GM18858 (cell line): ENCODE results near the gene FOXF2.

Experiments
- ATAC-seq: cut with Tn5 transposase; IDR thresholded peaks from one replicate; pipeline ENCODE4 v1.9.1; 2021; ENCODE audit not compliant: unreplicated experiment

Gene FOXF2

DNA sequence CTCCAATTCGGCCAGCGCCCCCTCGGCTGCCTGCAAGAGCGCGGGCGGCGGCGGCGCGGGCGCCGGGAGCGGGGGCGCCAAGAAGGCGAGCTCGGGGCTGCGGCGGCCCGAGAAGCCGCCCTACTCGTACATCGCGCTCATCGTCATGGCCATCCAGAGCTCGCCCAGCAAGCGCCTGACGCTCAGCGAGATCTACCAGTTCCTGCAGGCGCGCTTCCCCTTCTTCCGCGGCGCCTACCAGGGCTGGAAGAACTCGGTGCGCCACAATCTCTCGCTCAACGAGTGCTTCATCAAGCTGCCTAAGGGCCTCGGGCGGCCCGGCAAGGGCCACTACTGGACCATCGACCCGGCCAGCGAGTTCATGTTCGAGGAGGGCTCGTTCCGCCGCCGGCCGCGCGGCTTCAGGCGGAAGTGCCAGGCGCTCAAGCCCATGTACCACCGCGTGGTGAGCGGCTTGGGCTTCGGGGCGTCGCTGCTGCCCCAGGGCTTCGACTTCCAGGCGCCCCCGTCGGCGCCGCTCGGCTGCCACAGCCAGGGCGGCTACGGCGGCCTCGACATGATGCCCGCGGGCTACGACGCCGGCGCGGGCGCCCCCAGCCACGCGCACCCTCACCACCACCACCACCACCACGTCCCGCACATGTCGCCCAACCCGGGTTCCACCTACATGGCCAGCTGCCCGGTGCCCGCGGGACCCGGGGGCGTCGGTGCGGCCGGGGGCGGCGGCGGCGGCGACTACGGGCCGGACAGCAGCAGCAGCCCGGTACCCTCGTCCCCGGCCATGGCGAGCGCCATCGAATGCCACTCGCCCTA lies 963 bp downstream of the FOXF2 start:
- ATAC-seq: no peak

DNA sequence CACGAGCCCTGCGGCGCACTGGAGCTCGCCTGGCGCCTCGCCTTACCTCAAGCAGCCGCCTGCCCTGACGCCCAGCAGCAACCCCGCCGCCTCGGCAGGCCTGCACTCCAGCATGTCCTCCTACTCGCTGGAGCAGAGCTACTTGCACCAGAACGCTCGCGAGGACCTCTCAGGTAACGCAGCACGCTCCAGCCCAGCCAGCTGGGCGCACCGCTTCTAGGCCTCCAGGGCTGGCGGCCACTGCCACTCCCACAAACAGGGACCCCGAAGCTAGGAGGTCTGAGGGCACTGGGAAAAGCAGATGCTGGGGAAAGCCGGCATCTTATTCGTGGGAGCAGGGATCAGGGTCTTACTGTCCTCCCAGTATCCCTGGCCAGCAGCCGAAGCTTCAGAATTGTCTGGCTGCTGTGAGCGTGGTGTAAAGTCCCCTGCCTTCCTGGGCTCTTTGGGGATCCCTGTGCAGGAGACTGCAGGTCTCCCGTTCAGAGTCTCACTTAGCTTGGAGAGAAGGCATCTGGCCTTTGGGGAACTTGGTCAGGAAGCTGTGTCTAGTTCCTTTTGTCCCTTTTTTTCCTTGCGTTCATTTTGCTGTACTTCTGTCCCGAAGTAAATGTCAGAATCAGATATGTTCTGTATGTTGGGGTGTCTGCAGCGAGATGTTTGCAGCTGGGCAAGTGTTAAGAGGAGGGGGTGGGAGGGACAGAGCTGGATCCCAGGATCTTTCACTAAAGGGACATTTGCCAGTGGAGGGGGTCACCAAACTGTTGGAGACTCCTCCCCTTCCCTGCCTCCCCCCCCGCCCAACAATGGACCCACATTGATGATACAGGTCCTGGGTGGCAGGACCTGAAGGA lies 1.8 kb downstream of the FOXF2 start:
- no peak for ATAC-seq

DNA sequence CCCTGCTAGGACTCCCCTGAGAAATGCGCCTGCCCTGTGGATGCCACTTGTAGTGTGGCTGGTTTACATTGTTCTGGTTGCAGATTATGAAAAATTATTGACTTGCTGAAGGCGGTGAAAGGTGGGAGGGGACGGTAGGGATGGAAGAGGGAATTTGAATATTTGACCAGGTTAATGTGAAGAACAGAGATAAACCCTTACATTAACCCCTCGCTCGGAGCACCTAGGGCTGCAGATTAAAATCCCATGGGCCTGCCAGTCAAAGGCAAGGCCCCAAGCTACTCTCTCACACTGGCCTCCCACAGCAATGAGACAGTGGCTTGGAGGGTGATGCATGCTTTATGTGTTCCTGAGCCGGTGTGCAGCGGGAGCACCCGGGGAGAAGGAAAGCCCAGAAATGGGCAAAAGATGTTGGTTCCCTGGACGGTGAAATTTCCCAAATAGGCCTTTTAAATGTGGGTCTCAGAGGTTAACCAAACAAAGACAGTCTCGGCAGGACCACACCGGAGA lies 2.5 kb downstream of the FOXF2 start:
- no peak for ATAC-seq

DNA sequence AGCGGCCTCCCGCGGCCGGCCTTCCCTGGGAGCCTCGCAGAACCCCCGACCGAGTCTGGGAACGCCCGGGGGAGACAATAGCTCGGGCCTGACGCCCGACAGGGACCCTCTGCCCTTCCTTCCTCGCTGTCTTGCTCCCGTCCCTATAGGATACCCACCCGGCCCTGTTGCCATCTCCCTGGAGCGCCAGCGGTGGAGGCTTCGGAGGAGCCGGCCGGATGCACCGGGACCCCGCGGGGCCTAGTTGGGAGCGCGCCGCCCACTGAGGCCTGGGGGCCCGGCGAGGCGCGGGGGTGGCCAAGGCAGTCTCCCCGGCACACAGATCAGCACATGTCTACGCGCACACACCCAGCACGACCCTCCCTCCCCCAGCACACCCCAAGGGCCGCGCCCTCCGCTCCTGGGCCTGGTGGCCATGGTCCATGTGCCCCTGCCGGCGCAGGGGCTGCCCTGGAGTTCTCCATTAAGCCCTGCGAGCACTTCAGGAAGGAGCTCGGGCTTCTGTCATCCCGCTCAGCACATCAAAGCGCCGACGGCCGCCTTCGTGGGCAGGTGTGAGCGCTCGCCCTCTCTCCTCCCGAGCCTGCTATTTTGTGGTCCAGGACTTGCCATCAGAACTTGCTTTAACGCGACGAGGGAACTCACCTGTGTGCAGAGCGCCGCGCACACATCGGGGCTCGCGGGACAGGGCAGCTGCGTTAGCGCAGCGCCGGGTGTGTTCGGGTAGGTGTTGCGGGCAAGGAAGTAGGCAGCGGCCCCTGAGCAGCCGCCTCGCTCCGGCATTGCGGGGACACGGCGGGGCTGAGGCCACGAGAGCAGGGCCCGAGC lies 3.7 kb downstream of the FOXF2 start:
- no peak for ATAC-seq

DNA sequence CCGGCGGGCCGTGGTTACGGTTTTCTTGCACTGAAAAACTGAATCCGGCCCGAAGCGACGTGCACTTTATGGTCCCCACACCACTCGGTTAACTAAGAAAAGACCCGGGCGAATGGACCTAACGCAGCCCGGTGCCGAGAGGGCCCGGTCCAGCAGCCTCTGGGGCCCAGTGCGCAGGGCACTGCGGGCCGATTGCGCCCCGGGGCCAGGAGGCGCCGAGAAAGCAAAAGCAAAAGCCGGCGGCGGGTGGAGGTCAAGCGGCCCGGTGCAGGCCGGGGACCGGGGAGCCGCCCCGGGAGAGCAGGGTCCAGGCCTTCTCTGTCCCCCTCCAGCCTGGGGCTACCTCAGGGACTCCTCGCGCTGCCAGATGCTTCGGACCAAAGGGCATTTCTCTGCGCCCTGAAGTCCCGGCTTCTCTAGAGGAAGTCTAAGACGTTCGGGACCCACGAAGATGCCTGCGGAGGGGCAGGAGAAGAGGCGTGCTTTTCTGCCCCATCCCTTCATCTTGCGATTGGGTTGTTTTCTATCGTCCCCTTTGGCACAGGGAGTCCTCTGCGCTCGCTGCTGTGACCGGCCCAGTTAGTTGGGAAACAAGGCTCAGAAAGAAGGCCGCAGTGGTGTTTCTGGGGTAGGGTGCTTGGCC lies 4.4 kb downstream of the FOXF2 start:
- ATAC-seq: no peak

DNA sequence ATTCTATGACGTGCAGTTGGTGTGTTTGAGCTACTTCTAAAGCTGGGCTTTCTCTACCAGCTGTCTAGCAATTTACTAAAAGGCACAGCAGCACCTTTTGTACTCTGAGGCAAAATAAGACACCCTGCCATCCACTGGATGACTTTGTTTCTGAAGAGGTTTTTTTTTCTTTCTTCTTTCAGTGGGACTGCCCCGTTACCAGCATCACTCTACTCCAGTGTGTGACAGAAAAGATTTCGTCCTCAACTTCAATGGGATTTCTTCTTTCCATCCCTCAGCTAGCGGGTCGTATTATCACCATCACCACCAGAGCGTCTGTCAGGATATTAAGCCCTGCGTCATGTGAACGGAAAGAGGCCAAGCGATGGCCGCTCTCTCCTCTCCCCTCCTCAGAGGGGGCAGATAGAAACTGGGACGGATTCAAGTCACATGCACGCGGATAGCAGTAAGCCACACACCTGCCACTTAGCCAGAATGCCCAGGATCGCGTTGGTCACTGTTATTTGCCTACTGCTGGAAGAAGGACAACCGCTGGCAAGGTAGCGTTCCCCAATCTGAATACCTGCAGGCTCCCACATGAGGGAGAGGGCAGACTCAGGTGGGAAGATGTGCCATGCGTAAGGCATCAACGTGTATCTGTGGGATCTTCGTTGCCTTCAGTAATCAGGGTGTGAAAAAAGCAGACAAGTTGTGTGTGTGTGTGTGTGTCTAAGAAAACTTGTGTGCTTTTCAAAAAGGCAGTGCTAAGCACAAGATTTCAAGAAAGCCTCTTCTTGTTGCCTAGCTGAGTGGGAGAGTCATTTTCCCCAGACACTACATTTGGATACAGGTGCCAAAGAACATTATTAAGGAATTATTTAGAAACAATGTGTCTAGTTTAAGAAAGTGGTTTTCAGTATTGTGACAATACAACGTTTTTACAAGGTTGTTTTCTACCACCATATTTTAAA lies 5.4 kb downstream of the FOXF2 start:
- ATAC-seq: no peak

DNA sequence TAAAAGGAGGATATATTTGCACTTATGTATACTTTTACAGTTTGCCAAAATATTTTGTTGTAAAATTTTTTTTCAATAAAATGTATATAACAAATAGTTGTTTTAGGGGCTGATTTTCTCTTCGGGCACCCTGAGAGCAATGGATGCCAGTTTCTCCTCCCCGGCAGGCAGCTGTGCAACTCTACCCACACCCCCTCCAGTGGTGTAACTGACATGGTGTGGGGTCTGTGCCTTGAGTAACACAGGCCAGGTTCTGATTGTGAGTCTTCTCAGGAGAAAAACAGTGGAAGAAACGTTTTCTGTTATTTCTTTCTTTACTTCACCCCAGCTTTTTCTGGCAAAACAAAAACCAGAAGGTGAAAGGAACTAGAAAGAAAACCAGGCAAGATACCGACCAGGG lies 6.1 kb downstream of the FOXF2 start:
- ATAC-seq: no peak

DNA sequence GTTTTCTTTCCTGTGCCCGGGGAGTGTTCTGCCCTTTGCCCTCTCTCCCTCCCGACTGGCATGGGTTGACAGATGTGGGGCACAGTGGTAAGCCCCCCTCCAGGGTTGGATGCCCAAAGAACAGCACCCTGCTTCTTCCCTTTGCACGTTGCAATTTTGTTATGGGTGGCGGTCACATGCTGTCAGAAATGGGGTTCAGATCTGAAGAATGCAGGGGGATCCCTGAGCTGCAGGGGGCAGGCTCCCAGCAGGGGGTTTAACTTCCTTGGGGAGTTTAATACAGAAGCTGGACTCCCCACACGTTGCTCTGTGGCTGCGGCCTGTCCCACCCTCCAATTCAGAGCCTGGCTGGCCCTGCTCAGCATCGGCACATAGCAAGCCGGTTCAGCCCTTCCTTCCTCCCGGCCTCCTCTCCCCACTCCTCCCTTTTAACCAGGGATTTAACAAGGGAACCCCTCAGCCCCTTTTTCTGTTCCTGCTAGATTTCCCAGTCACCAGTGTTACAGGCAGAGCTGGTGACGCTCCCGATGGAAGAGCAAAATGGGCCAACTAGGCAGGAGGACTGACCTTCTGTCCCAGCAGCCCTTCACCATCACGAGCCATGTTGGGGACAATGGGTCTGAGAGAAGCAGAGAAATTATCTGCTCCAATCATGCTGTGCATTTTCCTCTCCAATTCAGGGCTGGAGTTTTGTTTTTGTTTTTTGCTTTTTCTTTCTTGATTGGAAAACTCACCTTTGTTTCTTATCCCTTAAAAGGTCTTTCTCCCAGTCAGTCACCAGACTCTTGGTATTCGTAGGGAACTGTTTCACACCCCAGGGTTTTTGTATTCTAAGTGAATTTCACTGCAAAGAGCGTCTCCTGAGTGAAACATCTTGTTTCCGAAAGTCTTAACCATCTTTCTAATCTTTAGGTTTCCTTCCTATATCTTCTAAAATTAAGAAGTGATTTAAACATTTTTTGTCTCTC lies 6.8 kb downstream of the FOXF2 start:
- no peak for ATAC-seq

DNA sequence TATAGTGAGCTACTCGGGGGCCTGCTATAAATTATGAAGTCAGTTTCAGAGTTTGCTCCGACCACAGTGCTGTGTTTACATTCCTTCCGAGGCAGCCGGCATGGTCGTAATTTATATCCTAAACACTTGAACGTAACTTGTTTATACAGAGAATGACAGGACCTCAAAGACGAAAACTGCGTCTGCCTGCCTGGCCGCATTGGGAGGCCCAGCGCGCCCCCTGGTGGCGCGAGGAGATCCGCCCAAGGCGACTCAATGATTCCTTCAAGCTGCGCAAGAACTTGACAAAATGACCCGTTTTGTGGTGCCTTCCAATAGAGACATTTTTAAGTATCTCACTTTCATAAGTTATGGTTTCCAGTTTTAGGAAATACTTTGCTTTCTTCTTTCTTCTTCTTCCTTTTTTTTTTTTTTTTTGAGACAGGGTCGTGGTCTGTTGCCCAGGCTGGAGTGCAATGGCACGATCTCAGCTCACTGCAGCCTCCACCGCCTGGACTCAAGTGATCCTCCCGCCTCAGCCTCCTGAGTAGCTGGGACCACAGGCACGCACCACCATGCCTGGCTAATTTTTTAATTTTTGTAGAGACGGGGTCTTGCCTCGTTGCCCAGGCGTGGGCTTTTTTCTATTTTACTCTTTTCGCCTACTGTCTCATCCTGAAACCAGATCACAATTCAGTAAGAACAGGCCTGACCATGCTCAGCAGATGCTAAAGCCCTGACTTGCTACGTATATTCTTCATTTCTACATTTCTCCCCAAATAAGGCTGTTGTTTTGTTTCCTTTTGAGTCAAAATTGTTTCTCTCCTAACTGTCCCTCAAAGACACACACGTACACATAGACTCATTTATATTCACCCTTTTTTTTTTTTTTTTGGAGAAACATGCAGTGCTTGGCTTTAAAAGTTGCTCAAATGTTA lies 7.8 kb downstream of the FOXF2 start:
- no peak for ATAC-seq

DNA sequence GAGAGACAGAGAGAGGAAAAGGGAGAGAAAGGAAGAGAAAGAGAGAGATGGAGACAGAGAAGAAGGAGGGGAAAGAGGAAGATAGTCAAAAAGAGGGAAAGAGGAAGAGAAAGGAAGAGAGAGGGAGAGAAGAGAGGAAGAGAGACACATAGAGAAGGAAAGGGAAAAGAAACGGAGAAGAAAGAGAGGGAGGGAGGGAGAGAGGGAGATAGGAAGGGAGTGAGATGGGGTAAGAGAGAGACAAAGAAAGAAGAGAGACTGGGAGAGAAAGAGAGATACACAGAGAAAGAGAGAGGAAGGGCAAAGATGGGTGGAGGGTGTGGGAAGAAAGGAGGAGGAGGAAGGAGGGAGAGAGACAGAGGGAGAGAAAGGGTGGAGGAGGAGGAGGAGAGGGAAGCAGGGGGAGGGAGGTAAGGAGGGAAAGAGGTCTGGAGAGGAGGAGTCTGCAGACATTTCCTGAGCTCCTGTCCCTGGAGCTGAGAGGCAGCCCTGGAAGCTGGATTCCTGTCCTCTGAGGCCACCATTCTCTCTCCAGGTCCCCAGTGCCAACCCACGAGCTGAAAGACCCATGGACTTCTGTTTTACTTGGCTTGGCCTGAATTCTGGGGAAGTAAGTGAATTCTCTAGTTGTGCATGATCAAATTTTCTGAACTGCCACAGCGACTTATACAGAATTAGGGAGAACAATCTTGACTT lies 9.9 kb downstream of the FOXF2 start:
- ATAC-seq: no peak

DNA sequence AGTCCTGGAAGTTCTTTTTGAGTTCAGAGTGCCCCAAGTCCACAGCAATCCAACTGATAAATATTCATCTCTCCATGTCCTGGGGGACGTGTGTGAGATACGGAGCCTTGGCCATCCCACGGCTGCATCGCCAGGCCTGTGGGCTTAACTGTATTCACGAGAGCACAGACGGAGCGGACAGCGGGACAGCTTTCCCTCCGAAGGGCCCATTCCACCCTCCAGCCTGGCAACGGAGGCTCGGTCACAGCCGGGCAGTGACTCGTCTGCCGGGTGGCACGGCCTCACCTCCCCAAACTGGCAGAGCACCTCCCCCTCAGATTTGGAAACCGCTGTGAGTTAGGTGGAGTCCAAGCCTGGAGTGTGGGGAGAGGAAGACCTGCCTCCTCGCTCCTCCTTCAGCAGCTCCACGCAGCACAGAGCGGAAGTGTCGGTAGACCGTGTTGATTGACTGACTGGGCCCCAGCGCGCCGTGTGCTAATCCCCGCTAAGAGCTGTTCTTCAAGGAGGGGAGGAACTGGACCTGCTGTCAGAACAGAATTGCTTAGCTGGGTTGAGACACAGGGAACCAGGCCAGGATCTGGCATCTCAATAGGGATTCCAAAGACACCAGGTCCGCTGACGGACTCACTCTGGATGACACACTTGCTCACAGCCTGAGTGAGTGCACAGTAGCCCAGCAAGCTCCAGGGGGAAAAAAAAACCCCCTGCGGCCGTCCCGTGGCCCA lies 10.9 kb downstream of the FOXF2 start:
- ATAC-seq: no peak

DNA sequence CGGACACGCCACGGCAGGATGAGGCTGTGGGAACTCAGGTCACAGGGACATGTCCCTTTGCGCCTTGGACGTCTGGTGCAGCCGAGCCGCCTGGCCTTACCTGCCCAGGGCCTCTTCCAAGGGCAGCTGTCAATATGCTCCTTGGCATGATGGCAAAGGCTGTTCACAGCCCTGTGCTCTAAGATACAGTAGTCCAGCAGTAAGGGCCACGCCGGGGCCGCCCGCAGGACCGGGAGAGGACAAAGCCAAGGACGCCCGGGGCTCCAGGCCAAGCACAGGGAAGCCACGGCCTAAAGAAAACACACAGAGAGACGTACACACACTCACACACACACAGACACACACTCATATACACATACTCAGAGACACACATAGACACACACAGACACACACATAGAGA lies 13.0 kb downstream of the FOXF2 start:
- ATAC-seq: no peak

DNA sequence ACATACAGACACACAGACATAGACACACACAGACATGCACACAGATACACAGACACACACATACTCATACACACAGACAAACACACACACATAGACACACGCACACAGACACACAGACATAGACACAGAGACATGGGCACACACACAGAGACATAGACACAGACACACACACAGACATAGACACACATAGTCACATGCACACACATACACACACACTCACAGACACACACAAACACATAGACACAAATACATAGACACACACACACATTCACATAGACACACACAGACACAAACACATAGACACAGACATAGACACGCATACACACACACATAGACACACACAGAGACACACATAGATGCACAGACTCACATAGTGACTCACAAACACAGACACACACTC lies 13.5 kb downstream of the FOXF2 start:
- no peak for ATAC-seq

DNA sequence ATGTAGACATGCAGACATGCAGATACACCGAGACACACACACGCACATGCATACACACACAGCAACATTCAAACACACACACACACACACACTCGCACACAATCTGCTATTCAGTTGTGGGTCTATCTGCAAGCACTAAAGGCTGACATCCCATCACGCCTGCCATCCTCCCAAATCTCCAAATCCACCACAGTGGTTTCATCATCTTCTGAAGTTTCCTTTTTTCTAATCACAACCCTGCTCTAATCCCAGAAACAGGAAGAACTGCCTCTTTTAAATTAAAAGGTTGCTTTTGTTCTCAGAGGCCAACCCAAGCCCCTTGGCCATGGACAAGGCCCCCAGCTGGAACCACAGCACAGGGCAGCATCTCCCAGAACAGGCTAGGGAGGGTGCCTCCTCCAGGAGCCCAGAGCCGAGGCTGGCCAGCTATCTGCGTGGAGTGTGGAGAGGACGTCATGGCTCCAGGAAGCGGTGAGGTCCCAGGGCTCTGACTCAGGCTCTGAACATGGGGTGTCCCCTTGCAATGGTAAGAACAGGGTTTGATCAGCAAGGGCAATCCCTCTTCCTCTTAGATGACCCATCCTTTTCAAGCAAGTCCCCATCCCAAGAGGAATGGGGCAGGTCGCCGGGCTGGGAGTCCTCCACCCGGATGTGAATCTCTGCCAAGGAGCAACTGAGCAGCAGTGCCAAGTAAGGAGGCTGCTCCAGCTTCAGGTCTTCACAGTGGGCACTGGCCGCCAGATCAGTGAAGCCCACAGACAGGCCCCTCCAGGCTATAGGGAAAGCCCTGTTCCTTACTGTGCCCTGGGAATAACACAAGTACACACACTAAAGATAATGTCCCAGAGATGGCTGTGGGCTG lies 14.7 kb downstream of the FOXF2 start:
- no peak for ATAC-seq

DNA sequence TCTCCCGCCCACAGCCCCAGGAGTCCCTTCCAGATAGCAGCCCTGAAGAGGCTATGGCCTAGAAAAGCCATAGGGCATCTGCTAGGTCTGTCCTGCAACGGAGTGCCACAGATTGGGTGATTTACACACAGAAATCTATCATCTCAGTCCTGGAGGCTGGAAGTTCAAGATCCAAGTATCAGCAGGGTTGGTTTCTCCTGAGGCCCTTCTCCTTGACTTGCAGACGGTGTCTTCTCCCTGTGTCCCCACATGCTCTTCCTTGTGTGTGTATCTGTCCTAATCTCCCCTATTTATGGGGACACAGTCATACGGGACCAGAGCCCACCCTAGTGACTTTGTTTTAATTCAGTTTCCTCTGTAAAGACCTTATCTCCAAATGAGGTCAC lies 15.3 kb downstream of the FOXF2 start:
- no peak for ATAC-seq
